ENCODE data around the gene SLC31A1. TPM values are rescaled to one million over a fixed set of nuclear protein-coding genes. Genes with fewer than 3 reads are reported as not detected.

Gene SLC31A1
- total RNA-seq, 1 experiment from 2014 or later = 64.9 TPM

GRCh38 chr9:113255438-113255837 is 34.1 kb downstream of the SLC31A1 start:
- intact Hi-C loops (cut with micrococcal nuclease; ENCODE audit: unreplicated experiment) = no loop called here
- peaks cover 28% of the 10 kb centered on the region for H3K36me3 Mint-ChIP-seq (ENCODE audit: insufficient read depth, unreplicated experiment)
- TF ChIP-seq CTCF (IDR thresholded peaks at IDR 0.05; ENCODE audit: insufficient read depth in 1 of 2, low read depth in 1 of 2, low read length in 1 of 2, severe bottlenecking in 1 of 2, unreplicated experiment in 1 of 2) = no peak
- Histone ChIP-seq H3K27me3 (replicated peaks; ENCODE audit: control insufficient read depth, insufficient read depth, low read length) (no peaks in the 10 kb centered on the region), H3K36me3 (ENCODE audit: control insufficient read depth, insufficient read depth, low read length) (peaks cover 1% of the 10 kb centered on the region; the same call in 1 of the 2 replicates), H3K9me3 (no peaks in the 10 kb centered on the region), H3K4me1 (no peaks in the 10 kb centered on the region), H3K4me3 (ENCODE audit: low read depth, low read length) (no peak overlapping the region)
- no peak for DNase-seq
- H3K9me3 Mint-ChIP-seq (ENCODE audit: unreplicated experiment) = no peaks in the 10 kb centered on the region
- CTCF ChIA-PET = no interaction called here
- no TSS peak for BruUV-seq (replicated peaks)
- no peak overlapping the region for H3K27ac Mint-ChIP-seq (ENCODE audit: unreplicated experiment)
- no peaks in the 10 kb centered on the region for H3K27me3 Mint-ChIP-seq (ENCODE audit: insufficient read depth, unreplicated experiment)
- no peak overlapping the region for H3K4me3 Mint-ChIP-seq (ENCODE audit: unreplicated experiment)
- POLR2A ChIA-PET = no interaction called here
- H3K4me1 Mint-ChIP-seq (ENCODE audit: low read depth, unreplicated experiment) = no peaks in the 10 kb centered on the region

DNA sequence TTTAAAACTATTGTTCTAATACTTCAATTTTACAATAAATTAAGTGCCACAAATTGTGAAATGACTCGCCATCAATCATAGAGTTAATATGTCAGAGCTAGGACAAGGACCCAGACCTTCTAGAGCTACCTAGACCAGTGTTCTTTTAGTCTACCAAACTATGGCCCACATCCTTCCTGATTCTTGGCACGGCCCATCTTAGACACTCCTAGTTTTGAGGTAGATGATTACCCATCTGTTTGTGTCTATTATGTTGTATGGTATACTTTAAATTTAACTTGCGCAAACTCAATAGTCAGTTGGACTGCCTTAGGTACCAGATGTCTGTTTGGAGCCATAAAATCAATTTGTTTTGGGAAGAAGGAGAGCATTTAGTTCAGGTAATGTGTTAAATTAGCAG is 36.5 kb downstream of the SLC31A1 start:
- no peak for TF ChIP-seq CTCF (IDR thresholded peaks at IDR 0.05; ENCODE audit: insufficient read depth in 1 of 2, low read depth in 1 of 2, low read length in 1 of 2, severe bottlenecking in 1 of 2, unreplicated experiment in 1 of 2)
- Histone ChIP-seq H3K36me3 (ENCODE audit: control insufficient read depth, insufficient read depth, low read length) (peaks cover 1% of the 10 kb centered on the region; the same call in 1 of the 2 replicates), H3K4me3 (ENCODE audit: low read depth, low read length) (no peak overlapping the region), H3K4me1 (no peaks in the 10 kb centered on the region), H3K9me3 (no peaks in the 10 kb centered on the region), H3K27me3 (replicated peaks; ENCODE audit: control insufficient read depth, insufficient read depth, low read length) (no peaks in the 10 kb centered on the region)
- POLR2A ChIA-PET = no interaction called here
- H3K4me3 Mint-ChIP-seq (ENCODE audit: unreplicated experiment) = no peak overlapping the region
- CTCF ChIA-PET = no interaction called here
- H3K4me1 Mint-ChIP-seq (ENCODE audit: low read depth, unreplicated experiment) = no peaks in the 10 kb centered on the region
- H3K9me3 Mint-ChIP-seq (ENCODE audit: unreplicated experiment) = no peaks in the 10 kb centered on the region
- BruUV-seq (replicated peaks) = no TSS peak
- peaks cover 36% of the 10 kb centered on the region for H3K36me3 Mint-ChIP-seq (ENCODE audit: insufficient read depth, unreplicated experiment)
- intact Hi-C loops (cut with micrococcal nuclease; ENCODE audit: unreplicated experiment) = no loop called here
- no peaks in the 10 kb centered on the region for H3K27me3 Mint-ChIP-seq (ENCODE audit: insufficient read depth, unreplicated experiment)
- no peak for DNase-seq
- H3K27ac Mint-ChIP-seq (ENCODE audit: unreplicated experiment) = no peak overlapping the region

- Mint-ChIP-seq H3K4me1 (ENCODE audit: low read depth, unreplicated experiment) (no peaks in the 10 kb centered on the region), H3K36me3 (ENCODE audit: insufficient read depth, unreplicated experiment) (peaks cover 36% of the 10 kb centered on the region), H3K4me3 (ENCODE audit: unreplicated experiment) (no peak overlapping the region), H3K27ac (ENCODE audit: unreplicated experiment) (no peak overlapping the region), H3K27me3 (ENCODE audit: insufficient read depth, unreplicated experiment) (no peaks in the 10 kb centered on the region), H3K9me3 (ENCODE audit: unreplicated experiment) (no peaks in the 10 kb centered on the region)
- Histone ChIP-seq H3K27me3 (replicated peaks; ENCODE audit: control insufficient read depth, insufficient read depth, low read length) (no peaks in the 10 kb centered on the region), H3K9me3 (no peaks in the 10 kb centered on the region), H3K4me1 (no peaks in the 10 kb centered on the region), H3K4me3 (ENCODE audit: low read depth, low read length) (no peak overlapping the region), H3K36me3 (ENCODE audit: control insufficient read depth, insufficient read depth, low read length) (peaks cover 1% of the 10 kb centered on the region; the same call in 1 of the 2 replicates)
- POLR2A ChIA-PET = interaction anchor here (0.5 kb wide), 1 partner anchor 177 kb away, joined by 4 read pairs; no protein-coding TSS in a partner anchor
- no peak for TF ChIP-seq CTCF (IDR thresholded peaks at IDR 0.05; ENCODE audit: insufficient read depth in 1 of 2, low read depth in 1 of 2, low read length in 1 of 2, severe bottlenecking in 1 of 2, unreplicated experiment in 1 of 2)
- BruUV-seq (replicated peaks) = no TSS peak
- CTCF ChIA-PET = no interaction called here
- intact Hi-C loops (cut with micrococcal nuclease; ENCODE audit: unreplicated experiment) = no loop called here
- no peak for DNase-seq
Observed at GRCh38 chr9:113258282-113258681, 36.9 kb downstream of the SLC31A1 start.
